ENCODE measurements around the gene C1QL4.
"Not testable (repeated sequence)": the region's sequence is repeated elsewhere in the genome, so short reads cannot be mapped to it uniquely, and the experiment has no call there.

C1QL4 gene

GRCh38 chr12:49297695-49298060 lies 39.3 kb downstream of the C1QL4 start:
- no peak for DNase-seq

DNA sequence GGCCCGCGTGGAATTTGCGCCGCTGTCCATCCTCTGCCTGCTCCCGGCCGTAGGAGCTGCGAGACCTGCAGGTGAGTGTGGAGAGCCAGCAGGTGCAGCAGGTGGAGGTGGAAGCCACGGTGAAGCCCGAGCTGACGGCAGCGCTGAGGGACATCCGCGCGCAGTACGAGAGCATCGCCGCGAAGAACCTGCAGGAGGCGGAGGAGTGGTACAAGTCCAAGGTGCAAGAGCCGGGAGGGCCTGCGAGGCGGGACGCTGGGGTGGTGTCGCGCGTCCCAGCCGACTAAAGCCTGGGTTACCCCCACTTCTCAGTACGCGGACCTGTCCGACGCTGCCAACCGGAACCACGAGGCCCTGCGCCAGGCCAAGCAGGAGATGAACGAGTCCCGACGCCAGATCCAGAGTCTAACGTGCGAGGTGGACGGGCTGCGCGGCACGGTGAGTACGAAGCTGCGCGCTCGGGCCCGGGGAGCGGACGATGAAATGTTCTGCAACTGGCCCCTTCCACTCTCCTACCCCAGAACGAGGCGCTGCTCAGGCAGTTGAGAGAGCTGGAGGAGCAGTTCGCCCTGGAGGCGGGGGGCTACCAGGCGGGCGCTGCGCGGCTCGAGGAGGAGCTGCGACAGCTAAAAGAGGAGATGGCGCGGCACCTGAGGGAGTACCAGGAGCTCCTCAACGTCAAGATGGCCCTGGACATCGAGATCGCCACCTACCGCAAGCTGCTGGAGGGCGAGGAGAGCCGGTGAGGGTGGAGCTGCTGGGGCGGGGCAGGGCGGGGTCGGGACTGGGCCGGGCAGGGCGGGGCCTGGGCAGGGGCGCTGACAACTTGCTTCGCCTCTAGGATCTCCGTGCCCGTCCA lies 39.9 kb downstream of the C1QL4 start:
- no peak for DNase-seq

DNA sequence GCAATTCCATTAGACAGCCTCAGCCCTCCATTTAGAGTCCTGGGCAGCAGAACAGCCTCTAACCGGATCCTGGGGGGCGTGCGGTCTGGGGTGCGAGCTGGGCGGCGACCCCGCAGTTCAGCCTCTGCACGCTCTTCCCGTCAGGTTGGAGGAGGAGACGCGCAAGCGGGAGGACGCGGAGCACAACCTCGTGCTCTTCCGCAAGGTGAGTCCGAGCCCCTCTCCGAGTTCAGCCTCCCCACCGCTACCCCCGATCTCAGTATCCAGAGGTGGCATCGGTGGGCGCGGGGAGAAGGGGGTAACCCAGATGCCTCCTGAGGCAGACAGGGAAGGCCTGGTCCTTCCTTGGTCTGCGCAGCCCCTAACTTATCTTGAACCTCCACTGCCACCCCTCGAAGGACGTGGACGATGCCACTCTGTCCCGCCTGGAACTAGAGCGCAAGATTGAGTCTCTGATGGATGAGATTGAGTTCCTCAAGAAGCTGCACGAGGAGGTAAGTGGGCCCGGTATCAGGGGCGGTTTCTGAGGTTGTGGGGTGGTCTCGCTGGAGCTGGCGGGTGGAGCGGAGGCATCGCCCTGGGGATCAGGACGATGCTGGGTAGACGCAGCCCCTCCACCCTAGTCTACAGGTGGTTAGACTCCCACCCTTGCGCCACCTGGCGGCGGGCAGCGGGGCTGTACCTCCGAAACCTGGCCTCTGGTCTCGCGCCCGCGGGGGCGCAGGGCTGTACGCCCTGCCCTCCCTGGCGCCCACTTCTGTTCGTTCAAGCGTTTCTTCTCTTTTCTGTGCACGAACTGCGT lies 40.8 kb downstream of the C1QL4 start:
- DNase-seq: no peak

DNA sequence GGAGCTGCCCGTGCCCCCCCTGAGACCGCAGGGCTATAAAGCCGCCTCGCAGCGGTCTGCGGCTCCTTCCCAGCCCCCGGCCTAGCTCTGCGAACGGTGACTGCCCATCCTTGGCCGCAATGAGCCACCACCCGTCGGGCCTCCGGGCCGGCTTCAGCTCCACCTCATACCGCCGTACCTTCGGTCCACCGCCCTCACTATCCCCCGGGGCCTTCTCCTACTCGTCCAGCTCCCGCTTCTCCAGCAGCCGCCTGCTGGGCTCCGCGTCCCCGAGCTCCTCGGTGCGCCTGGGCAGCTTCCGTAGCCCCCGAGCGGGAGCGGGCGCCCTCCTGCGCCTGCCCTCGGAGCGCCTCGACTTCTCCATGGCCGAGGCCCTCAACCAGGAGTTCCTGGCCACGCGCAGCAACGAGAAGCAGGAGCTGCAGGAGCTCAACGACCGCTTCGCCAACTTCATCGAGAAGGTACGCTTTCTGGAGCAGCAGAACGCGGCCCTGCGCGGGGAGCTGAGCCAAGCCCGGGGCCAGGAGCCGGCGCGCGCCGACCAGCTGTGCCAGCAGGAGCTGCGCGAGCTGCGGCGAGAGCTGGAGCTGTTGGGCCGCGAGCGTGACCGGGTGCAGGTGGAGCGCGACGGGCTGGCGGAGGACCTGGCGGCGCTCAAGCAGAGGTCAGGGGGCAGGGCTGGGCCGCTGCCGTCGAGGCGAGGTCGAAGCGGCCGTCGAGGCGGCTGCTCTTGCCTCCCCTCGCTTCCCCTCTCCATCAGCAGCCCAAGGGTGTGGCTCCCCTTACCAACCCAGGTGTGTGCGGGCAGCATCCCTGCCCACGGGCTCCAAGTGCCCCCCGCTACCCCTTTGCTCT lies 41.7 kb downstream of the C1QL4 start, which contains the start of gene PRPH:
TSS of gene PRPH (plus strand) at position 66 of the 855 bp plus-strand sequence. CDS start at position 120, 54 bp downstream.
- no peak for DNase-seq

- DNase-seq: no peak
Observed at GRCh38 chr12:49294804-49295081, 42.2 kb downstream of the C1QL4 start.

GRCh38 chr12:49294086-49294803 lies 42.7 kb downstream of the C1QL4 start:
- no peak for DNase-seq

- no peak for DNase-seq
Observed at GRCh38 chr12:49293056-49293956, 43.7 kb downstream of the C1QL4 start.

DNA sequence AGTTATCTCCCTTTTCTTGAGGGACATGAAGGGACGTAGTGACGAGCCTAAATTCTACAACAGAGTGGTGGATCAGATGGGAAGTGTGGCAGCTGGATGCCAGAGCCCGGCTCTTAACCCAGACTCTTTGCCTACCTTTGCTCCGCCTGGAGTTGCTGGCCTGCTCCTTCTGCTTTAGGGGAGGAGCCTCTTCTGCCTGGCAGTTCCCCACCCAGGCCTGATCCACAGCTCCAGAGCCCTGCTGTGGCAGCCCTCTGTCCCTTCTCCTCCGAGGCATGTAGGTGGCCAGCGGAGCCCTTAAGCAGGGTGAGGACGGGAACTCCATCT lies 44.3 kb downstream of the C1QL4 start:
- no peak for DNase-seq

GRCh38 chr12:49288922-49289555 lies 47.9 kb downstream of the C1QL4 start:
- no peak for DNase-seq

- peak; percentile 52 for DNase-seq
Observed at GRCh38 chr12:49288412-49288853, 48.6 kb downstream of the C1QL4 start.

DNA sequence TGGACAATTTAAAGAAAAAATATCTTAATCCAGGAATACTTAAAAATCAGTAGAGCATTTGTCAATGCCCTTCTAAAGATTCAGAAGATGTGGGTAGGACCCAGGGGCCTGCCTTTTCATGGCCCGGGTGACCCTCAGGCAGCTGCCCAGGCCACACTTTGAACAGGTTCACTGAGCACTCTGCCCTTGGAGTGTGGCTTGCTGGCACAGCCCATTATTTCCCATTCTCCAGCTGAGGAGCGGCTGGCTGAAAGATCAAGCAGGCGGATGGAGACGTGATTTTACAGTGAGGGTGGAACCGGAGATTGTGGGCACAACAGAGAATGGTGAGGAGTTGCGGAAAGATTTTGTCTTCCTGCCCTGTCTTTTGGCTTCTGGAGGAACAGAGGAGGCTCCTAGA lies 49.1 kb downstream of the C1QL4 start:
- no peak for DNase-seq

GRCh38 chr12:49284672-49285071 lies 52.3 kb downstream of the C1QL4 start:
- DNase-seq: no peak

DNA sequence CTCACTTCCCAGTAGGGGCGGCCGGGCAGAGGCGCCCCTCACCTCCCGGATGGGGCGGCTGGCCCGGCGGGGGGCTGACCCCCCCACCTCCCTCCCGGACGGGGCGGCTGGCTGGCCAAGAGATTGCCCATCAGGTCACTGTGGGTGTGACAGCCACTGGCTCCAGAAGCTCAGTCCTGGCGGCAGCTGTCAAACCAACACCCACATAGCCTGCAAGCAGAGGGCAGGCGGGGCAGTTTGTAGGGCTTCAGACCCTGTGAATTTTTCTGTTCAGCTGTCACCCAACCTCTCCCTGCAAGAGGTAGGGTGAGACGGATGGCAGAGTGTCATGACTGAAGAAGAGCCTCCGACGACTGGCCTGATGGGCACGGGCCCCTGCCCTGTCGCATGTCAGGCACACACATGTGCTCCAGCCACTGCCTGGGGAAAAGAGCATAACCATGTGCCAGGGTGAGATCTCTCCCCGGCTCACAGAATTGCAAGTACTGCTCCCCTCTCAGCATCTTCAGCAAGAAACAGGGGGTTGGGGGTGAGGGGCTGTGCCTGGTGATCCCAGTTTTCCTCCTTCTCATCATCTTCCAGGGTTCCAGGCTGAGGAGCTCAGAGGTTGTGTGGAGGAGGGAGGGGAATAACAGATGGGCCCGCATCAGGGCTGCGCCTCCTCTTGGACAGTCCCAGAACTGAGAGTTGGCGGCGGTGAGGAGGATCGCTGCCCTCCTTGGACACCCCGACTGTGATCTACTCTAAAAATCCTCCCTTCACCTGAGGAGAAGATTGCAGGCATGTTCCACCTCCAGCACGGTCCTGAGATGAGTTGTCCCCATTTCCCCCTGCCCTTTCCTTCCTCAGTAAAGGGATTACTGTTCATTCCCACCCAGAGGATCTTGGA lies 53.2 kb downstream of the C1QL4 start:
- no peak for DNase-seq

DNA sequence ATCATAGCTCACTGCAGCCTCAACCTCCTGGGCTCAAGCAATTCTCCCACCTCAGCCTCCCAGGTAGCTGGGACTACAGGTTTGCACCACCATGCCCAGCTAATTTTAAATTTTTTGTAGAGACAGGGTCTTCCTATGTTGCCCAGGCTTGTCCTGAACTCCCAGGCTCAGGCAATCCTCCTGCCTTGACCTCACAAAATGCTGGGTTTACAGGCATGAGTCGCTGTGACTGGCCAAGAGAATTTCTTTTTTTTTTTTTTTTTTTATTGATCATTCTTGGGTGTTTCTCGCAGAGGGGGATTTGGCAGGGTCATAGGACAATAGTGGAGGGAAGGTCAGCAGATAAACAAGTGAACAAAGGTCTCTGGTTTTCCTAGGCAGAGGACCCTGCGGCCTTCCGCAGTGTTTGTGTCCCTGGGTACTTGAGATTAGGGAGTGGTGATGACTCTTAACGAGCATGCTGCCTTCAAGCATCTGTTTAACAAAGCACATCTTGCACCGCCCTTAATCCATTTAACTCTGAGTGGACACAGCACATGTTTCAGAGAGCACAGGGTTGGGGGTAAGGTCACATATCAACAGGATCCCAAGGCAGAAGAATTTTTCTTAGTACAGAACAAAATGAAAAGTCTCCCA lies 54.1 kb downstream of the C1QL4 start:
- not testable (repeated sequence) for DNase-seq
